NCI-H2107 treated with DMSO at 0.1 percent for 48 hours (cell line): ENCODE results near the gene C1orf185.
"Not testable (repeated sequence)": the region's sequence is repeated elsewhere in the genome, so short reads cannot be mapped to it uniquely, and the experiment has no call there.

Source experiments
- DNase-seq: peaks from one replicate; lab custom pipeline; 2025; ENCODE audit not compliant: unreplicated experiment; lab: John Stamatoyannopoulos, UW

Gene C1orf185

DNA sequence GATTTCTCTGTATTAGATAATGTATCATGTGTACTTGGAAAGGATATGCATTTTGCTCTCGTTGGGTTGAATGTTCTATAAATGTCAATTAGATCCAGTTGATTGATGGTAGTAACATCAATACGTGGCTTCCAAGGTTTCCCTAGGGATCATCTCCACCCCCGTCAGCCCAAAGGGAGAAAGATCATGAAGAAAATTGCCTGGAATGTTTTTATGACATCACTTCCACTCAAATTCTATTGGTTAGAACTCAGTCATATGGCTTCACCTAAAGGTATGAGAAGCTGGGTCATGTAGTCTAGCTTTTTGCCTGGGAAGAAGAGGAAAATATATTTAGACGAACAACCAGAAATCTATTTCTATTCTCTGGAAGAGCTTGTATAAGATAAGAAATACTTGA is at the start of gene C1orf185:
C1orf185 (plus strand) TSS at position 253 of the 400 bp plus-strand sequence; CDS start at position 259, 6 bp downstream.
- no peak for DNase-seq

DNA sequence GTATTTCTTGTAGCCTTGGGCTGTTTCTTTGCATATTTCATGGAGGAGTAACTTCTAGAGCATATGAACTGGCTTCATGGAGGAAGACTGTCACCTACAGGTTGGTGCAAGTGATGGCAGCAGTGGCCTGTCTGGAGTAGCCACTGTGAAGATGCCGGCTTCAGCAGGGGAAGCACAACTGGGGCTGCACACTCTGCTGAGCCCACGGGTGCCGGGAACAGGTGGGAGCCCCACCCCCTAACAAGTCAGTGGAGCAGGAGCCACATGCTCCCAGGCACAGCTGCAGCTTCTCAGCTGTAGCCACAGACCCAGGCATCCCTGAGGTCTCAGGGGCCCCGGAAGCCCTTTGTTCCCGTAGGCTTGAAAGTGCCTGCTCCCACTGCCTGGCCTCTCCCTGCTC is 43.2 kb upstream of the C1orf185 start:
- DNase-seq, result no peak

DNA sequence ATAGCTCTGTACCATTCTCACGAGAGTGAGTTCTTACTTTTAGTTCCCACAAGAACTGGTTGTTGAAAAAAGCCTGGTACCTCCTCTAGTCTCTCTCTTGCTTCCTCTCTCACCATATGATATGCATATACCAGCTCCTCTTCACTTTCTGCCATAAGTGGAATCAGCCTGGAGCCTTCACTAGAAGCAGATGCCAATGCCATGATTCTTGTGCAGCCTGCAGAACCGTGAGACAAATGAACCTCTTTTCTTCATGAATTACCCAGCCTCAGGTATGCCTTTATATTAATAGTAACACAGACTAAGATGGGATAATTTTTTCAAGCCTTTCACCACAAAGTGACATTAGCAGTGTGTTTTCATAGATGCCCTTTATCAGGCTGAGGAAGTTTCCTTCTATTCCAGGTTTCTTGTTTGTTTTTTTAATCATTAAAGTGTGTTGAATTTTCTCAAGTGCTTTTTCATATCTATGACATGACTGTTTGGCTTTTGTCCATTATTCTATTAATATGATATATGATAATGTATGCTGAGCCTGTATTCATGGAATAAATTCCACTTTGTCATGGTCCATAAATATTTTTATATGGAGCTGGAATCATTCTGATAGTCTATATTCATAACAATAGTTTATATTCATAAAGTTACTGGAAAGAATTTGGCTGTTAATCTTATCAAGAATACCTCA is 40.7 kb upstream of the C1orf185 start:
- no peak for DNase-seq

DNA sequence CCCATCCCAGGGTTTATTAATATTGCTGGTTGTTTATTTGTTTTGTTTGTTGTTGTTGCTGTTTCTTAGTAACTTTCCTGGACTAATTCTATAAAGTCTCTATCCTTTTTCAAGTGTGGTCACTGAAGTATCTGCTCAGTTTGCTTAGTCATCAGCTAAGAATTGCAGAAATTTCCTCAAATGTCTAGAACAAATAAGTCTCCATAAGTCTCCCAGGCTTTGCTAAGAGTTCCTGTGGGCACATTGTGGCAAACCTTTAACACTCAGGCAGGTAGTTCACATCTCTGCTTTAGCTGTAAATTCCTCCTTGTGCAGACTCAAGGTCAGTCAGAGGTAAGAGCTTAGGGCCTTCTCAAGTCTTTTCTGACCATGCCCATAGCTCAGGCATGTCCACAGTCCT is 38.9 kb upstream of the C1orf185 start:
- DNase-seq, result no peak

DNA sequence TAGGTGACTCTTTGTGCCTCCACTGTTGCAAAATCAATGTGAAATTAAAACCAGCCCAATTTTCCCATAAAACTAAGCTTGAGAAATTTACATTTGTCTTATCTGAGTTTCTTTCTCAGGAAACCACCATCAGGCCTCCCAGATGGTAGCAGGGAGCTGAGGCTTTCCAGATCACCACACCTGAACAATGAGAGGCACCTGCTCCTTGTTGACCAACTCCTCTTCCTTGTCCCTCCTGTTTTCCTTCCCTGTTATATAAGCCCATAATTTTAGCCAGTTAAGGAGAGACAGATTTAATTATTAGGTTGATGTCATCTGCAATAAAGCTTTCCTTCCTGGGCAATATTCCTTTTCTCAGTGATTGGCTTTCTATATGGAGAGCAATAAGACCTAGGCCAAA is 32.0 kb upstream of the C1orf185 start:
- DNase-seq, result peak; percentile 31

DNA sequence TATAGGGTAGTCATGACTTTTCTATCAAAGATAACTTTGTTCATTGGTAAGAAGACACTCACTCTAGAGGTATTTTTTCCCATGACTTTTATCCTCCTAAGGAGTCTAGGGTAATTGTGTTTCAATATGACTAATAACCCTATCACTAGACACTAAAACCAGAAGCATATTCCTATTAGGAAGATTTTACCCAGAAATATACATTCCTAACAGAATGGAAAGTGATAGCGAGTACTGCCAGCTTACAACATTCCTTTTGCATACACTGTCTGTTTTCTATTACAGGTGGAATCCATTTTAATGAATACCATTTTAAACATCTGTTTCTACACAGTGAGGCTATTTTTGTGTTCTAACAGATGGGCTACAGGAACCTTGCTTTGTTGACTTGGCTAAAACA is 31.4 kb upstream of the C1orf185 start:
- no peak for DNase-seq

DNA sequence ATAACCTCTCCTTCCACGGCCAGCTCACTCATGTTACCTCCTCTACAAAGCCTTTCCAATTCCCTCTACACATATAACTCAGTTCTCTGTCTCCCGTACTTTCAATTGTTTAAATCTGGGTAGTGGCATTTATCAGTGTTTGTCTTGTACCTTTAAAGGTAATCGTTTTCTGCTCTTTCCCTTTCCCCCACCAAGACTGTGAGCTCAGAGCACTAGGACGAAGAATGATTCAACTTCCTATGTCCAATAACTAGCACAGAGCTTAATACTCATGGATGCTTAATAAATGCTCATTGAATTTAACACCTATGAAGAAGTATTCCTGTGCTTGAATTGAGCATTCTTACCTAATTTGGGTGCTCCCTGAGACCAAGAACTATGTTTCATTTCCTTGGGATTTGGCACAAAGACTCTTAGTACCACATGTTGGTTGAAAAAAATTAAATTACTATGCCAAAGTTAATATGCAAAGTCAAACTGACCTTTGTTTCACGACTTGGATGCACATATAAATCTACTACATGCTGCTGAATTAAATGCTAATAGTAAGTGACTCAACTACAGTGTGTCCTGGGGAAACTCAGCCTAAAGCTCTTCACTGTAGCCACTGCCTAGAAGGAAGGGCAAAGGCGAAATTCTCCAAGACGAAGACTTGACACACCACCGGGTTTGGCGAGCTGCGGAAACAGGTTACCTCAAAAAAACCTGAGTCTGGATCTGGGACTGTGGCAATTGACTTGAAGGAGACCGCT is 30.6 kb upstream of the C1orf185 start:
- no peak for DNase-seq

DNA sequence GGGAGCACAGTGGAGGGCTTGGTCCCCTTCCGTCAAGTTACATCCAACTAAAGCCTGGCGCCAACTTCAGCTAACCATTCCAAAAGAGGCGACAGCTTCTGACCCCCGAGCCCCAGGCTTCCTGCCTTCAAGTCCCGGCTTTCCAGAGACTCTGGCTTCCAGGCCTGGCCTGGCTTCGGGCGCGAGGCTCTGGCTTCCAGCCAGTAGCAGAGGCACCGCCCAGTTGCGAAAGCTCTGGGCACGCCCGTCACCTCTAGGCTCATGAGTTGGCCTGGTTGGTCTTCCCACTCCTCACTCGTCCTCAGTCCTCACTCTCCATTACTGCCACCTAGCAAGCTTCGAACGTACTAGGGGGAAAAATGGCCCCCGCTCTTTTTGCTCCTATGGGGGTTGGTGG is 30.0 kb upstream of the C1orf185 start:
- DNase-seq, result no peak

DNA sequence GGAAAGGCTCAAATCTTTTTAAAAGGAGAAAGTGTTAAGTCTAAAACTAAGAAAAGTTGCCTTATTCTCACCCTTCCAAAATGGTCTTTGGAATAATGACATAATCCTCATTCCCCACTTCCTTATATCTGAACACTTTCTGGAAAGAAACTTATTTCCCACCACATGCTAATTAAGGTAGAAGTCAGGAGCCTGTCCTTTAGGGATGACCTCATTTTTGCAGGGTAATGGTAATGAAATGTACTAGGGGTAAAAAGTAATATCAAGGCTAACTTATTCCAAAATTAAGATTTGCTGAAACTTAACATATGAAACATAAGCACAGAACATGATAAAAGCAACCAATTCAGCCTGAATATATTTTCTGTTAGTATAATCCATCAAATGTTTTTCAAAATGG is 29.4 kb upstream of the C1orf185 start:
- no peak for DNase-seq

DNA sequence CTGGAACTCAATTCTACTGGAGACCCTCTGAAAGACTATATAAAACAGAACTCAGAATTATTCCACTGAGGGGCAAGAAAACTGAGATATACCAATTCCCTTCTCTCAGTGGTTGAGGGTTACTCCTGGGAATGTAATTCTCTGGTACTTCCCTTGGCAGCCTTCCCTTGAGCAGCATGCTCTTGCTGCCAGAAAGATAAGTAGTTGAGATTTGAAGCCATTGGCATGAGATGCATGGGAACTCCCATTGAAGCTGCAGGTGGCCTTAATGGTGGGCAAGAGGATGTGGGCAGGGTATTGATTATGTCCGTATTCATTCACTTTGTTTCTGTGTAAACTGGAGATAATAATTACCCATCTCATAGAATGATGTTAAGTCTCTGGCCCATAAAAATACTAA is 28.6 kb upstream of the C1orf185 start:
- no peak for DNase-seq

DNA sequence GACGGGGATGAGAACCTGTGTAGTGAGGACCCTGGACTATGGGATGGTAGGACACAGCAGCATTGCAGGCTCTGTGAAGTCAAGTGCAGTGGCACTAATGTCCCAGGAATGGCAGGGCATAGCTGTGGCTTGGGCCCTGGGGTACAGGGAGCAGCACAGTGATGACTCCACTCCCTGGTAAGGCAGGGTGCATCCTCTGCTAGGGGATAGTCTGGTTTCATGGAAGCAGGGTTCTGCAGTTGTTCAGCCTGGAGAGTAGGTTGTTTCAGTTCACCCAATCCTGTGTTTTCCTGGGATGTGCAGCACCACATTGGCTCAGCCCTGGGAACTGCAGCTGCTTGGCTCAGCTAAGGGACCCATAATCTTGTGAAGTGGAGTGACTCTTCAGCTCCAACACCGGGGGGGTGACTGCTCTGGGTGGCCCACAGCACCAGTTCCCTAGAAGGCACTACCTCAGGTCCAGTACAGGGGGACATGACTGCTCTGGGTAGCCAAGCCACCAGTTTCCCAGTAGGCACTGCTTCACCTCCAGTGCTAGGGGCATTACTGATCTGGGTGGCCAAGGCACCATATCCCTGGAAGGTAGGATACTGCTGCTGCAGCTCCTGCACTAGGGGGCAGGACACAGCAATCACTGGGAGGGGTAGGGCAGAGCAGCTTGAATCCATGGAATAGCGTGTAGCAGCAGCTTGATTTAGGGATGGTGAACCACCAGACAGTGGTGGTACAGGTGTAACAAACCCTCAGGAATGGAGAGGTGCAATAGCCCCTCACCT is 15.3 kb upstream of the C1orf185 start:
- DNase-seq, result no peak

DNA sequence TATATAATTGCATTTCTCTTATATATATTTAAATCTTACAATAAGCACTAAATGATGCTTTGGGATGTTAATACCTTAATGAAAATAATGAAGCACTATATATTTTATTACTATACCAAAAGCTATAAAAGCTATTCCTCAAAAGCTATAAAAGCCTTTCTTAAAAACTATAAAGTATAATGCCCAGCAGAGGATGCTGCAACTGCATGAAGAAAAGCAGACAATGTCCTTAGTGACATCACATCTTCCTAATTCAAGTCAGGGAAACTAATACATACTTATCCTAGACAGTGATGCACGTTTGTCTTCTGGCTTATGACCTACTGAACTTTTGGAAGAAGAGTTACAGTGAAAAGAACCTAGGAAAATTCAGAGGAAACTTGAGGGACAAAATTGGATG is 13.6 kb upstream of the C1orf185 start:
- no peak for DNase-seq

DNA sequence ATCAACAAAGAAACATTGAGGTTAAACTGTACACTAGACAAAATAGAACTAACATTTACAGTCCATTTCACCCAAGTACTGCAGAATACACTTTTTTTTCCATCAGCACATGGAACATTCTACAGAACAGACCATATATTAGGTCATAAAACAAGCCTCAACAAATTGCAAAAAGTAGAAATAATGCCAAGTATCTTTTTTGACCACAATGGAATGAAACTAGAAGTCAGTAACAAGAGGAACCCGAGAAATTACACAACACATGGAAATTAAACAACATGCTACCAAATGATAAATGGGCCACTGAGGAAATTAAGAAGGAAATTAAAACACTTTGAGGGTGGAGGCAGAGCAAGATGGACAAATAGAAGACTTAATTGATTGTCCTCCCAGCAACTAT is 8.4 kb upstream of the C1orf185 start:
- no peak for DNase-seq

DNA sequence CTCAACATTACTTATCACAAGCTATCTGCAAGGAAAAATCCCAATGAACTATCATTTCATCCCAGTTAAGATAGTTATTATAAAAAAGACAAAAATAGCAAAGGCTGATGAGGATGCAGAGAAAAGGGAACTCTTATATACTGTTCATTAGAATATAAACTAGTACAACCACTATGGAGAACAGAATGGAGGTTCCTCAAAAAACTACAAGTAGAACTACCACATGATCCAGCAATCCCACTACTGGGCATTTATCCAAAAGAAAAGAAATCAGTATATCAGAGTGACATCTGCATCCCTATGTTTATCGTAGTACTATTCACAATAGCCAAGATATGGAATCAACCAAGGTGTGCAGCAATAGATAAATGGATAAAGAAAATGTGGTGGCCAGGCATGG is 4.9 kb upstream of the C1orf185 start:
- DNase-seq, result no peak

DNA sequence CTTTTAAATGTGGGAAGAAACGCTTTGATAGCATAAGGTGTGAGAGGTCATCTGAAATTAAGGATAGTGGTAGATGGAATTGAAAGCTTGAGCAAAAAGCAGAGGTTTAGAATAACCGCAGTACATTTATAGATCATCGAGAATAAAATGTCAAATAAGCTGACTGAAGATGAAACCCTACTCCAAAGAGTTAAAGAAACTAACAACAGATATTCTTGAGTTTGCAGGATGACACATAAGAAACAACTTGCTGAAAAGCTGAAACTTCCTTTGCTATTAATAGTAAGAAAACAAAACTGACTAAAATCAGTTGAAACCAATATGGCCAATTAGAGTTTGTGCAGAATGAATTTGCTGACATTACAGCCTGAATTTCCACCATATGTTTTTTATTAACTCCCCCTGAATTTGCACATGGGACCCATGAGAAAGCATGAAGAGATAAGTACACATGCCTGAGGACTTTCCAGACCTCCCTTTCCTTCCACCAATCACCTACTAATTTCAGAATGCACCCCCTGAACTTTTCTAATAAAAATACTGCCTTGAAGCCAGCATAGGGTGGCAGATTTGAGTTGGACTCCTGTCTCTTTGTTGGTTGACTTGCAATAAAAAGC is 1.7 kb upstream of the C1orf185 start:
- no peak for DNase-seq

DNA sequence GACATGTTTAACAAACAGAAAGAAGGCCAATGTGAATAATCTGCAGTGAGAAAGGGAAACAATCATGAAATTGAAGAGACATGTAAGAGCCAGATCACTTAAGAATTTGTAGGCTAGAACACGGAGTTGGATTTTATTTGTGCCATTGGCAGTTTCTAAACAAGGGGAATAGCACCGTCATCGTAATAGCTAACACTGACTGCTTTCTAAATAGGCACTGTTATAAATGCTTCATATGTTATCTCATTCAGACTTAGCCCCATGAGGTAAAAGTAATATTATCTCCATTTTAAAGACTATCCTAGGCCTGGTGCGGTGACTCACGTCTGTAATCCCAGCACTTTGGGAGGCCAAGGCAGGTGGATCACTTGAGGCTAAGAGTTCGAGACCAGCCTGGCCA is 12.1 kb downstream of the C1orf185 start:
- DNase-seq, result no peak

DNA sequence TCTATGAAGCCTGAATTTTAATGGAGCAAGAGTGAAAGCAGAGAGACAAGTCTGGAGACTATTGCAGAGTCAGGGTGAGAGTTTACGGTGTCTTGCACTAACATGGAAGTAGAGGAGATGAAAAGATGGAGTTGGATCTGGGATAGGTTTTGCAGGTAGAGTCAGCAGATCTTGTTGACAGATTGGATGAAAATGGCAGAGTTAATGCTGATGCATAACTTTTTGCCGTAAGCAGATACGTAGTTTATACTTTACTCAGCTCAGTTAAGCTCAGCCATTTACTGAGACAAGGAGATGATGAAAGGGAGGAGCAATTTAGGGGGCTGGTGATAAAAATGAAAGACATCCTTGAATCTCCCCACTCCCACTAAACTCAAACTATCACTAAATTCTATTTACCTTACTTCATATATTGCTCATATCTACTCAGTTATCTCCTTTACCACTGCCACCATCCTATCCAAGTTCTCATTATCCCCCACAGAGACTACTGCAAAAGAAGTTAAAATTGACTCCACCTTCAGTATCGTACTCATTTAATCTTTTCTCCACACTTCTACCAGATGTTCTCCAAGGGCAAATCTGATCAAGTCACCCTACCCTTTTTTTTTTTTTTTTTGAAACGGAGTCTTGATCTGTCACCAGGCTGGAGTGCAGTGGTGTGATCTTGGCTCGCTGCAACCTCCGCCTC is 13.8 kb downstream of the C1orf185 start:
- no peak for DNase-seq

DNA sequence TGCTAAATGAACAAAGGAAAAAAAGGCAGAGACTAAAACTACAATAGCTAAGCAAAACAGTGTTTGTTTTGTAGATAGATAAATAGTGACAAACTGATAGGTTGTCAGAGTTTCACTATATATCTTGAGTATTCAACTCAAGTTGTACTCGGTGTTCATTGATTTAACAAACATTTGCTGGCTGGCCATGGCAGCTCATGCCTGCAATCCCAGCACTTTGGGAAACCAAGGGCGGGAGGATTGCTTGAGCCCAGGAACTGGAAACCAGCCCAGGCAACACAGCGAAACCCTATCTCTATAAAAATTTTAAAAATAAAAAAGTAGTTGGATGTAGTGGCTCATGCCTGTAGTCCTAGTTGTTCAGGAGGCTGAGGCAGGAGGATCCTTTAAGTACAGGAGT is 17.3 kb downstream of the C1orf185 start:
- DNase-seq, result no peak

DNA sequence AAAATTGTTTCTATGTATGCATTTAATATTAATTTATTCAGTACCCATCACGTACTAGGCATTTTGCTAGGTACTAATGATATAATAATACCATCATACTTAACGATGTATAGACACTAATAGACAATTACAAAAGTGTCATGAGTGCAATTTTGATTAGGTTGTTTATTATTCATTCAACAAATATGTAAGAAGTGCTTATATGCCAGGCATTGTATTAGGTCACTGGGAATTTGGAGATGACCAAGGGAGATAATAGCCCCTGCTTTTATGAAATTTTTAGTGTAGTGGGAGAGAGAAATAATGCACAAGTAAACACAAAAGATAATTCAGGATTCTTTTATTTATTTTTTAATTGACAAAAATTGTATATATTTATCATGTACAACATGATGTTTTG is 18.6 kb downstream of the C1orf185 start:
- no peak for DNase-seq

DNA sequence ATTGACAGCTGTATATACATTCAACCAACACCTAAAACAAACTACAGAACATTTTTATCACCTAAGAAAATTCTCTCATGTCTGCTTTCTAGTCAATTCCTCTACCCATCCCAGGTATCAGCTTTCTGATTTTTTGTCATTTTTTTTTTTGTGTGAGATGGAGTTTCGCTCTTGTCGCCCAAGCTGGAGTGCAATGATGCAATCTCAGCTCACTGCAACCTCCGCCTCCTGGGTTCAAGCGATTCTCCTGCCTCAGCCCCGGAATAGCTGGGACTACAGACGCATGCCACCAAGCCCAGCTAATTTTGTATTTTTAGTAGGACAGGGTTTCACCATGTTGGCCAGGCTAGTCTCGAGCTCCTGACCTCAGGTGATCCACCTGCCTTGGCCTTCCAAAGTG is 25.1 kb downstream of the C1orf185 start:
- DNase-seq, result not testable (repeated sequence)

DNA sequence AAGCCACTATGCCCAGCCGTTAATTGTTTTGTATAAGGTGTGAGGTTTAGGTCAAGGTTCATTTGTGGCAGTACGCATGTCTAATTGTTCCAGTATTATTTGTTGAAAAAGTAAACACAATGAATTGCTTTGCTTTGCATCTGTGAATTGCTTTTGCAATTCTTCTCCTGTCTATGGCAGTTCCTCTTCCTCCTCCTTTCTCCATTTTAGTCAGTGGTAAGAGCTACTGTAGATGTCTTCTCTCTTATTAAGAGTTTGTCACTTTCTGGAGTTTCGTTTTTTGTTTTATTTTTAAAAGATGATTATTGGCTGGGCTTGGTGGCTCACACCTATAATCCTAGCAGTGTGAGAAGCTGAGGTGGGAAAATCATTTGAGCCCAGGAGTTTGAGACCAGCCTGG is 29.2 kb downstream of the C1orf185 start:
- DNase-seq, result no peak
